Measurements from ENCODE around the gene FAM240A.

Gene FAM240A

GRCh38 chr3:46612324-46612723 lies at the start of gene FAM240A:
FAM240A (plus strand) TSS chr3:46612525; CDS start chr3:46612684, 159 bp downstream.
- H3K4me3 ChIP-seq (ENCODE audit: severe bottlenecking) = no peak within 1 kb of the TSS
- H3K9me3 ChIP-seq (ENCODE audit: severe bottlenecking) = no peaks in the 10 kb centered on the region
- no peaks in the 10 kb centered on the region for H3K27me3 ChIP-seq (ENCODE audit: insufficient read depth, poor library complexity, severe bottlenecking)
- TF ChIP-seq, protein P1, sequence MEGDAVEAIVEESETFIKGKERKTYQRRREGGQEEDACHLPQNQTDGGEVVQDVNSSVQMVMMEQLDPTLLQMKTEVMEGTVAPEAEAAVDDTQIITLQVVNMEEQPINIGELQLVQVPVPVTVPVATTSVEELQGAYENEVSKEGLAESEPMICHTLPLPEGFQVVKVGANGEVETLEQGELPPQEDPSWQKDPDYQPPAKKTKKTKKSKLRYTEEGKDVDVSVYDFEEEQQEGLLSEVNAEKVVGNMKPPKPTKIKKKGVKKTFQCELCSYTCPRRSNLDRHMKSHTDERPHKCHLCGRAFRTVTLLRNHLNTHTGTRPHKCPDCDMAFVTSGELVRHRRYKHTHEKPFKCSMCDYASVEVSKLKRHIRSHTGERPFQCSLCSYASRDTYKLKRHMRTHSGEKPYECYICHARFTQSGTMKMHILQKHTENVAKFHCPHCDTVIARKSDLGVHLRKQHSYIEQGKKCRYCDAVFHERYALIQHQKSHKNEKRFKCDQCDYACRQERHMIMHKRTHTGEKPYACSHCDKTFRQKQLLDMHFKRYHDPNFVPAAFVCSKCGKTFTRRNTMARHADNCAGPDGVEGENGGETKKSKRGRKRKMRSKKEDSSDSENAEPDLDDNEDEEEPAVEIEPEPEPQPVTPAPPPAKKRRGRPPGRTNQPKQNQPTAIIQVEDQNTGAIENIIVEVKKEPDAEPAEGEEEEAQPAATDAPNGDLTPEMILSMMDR (IDR thresholded peaks at IDR 0.05; ENCODE audit: poor library complexity, severe bottlenecking) = no peak
- no peaks in the 10 kb centered on the region for H3K4me1 ChIP-seq (ENCODE audit: insufficient read depth, poor library complexity, severe bottlenecking)
- ATAC-seq (ENCODE audit: low read depth) = no peak
- H3K36me3 ChIP-seq (ENCODE audit: low read depth) = no peaks in the 10 kb centered on the region
- DNase-seq (ENCODE audit: low spot score) = no peak
- no peak within 1 kb of the TSS for H3K27ac ChIP-seq (ENCODE audit: poor library complexity, severe bottlenecking)

DNA sequence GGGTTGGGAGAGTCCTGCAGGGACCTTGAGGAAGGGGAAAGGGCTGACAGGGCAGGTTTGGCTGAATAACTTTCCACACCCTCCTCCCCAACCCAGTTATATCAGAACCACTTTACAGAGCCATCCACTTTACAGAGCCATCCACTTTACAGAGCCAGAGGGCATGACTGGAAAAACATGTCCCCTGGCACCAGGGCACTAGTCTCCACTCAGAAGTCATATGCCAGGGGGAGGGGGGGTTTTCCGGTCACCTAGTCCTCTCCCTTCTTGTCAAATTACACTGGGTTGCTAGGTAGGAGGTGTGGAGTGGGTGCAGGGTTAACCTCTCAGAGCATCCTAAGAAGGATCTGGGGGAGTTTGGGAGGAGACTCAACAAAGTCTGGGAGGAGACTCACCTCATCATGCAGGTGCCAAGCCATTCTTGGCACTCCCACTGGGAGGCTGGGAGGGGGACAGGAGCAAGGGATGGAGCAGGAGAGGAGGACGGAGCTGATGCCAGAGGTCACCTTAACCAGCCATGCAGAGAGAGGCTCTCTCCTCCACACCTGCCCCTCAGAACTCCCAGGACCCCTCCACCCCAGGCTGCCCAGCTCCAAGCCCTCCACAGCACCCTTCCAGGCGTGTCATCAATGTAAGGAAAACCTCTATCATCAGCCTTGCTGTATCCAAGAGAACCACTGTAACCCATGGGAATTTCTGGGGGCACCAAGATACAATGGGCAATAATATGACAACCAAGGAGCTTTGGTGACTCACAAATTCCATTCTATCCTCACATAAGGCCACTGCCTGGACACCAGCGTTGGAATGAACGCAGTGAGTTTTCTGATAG lies 47.9 kb upstream of the FAM240A start:
- H3K27ac ChIP-seq (ENCODE audit: poor library complexity, severe bottlenecking) = no peak overlapping the region
- no peaks in the 10 kb centered on the region for H3K4me1 ChIP-seq (ENCODE audit: insufficient read depth, poor library complexity, severe bottlenecking)
- H3K36me3 ChIP-seq (ENCODE audit: low read depth) = no peaks in the 10 kb centered on the region
- H3K9me3 ChIP-seq (ENCODE audit: severe bottlenecking) = no peaks in the 10 kb centered on the region
- no peak for DNase-seq (ENCODE audit: low spot score)
- no peak for ATAC-seq (ENCODE audit: low read depth)
- no peaks in the 10 kb centered on the region for H3K27me3 ChIP-seq (ENCODE audit: insufficient read depth, poor library complexity, severe bottlenecking)
- TF ChIP-seq, protein P1 (IDR thresholded peaks at IDR 0.05; ENCODE audit: poor library complexity, severe bottlenecking) = no peak
- no peak overlapping the region for H3K4me3 ChIP-seq (ENCODE audit: severe bottlenecking)

DNA sequence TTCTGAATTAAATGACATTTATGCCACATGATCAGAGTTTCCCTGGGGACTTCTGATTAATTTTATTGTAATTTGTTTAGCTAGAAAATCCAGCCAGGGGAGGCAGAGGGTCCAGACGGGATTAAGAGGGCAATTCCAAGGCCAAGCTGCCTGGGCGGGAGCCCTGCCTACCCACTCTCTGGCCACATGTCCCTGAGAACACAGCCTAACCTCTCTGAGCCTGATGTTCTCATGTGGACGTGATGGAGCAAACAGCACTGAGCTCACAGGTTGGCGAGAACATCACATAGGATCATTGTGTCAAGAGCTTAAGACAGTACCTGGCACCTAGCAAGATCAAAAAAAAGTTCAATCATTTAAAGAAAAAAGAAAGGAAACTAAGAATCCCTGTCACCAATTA lies 47.2 kb upstream of the FAM240A start:
- TF ChIP-seq, protein P1 (IDR thresholded peaks at IDR 0.05; ENCODE audit: poor library complexity, severe bottlenecking) = no peak
- no peaks in the 10 kb centered on the region for H3K9me3 ChIP-seq (ENCODE audit: severe bottlenecking)
- H3K4me1 ChIP-seq (ENCODE audit: insufficient read depth, poor library complexity, severe bottlenecking) = no peaks in the 10 kb centered on the region
- no peaks in the 10 kb centered on the region for H3K36me3 ChIP-seq (ENCODE audit: low read depth)
- H3K4me3 ChIP-seq (ENCODE audit: severe bottlenecking) = no peak overlapping the region
- H3K27me3 ChIP-seq (ENCODE audit: insufficient read depth, poor library complexity, severe bottlenecking) = no peaks in the 10 kb centered on the region
- H3K27ac ChIP-seq (ENCODE audit: poor library complexity, severe bottlenecking) = no peak overlapping the region
- ATAC-seq (ENCODE audit: low read depth) (no peak), DNase-seq (ENCODE audit: low spot score) (no peak)

GRCh38 chr3:46565607-46566039 lies 46.7 kb upstream of the FAM240A start:
- ATAC-seq (ENCODE audit: low read depth) (peak; percentile 18; the same call in 1 of the 3 replicates), DNase-seq (ENCODE audit: low spot score) (no peak)
- Histone ChIP-seq H3K9me3 (ENCODE audit: severe bottlenecking) (no peaks in the 10 kb centered on the region), H3K27ac (ENCODE audit: poor library complexity, severe bottlenecking) (no peak overlapping the region), H3K27me3 (ENCODE audit: insufficient read depth, poor library complexity, severe bottlenecking) (no peaks in the 10 kb centered on the region), H3K4me1 (ENCODE audit: insufficient read depth, poor library complexity, severe bottlenecking) (no peaks in the 10 kb centered on the region), H3K4me3 (ENCODE audit: severe bottlenecking) (peak overlapping the region; percentile 22), H3K36me3 (ENCODE audit: low read depth) (no peaks in the 10 kb centered on the region)
- TF ChIP-seq, protein P1 (IDR thresholded peaks at IDR 0.05; ENCODE audit: poor library complexity, severe bottlenecking) = no peak

Measured in RWPE2 (cell line).